ENCODE results near the gene PANX2. TPM values are rescaled to one million over a fixed set of nuclear protein-coding genes. Genes with fewer than 3 reads are reported as not detected.
"Not testable (repeated sequence)": the region's sequence is repeated elsewhere in the genome, so short reads cannot be mapped to it uniquely, and the experiment has no call there.

The PANX2 gene
- total and polyA plus RNA-seq, 5 donors from 2014 or later = not detected

GRCh38 chr22:50161508-50162390, 8.8 kb upstream of the PANX2 start:
- no peaks in the 10 kb centered on the region for H3K9me3 Mint-ChIP-seq
- H3K27ac ChIP-seq (ENCODE audit: insufficient read depth, low read length, poor library complexity, severe bottlenecking) = no peak overlapping the region
- DNase-seq (no peak), ATAC-seq (ENCODE audit: low read depth in 2 of 2) (no peak)
- no peaks in the 10 kb centered on the region for H3K4me1 Mint-ChIP-seq
- no peak overlapping the region for H3K27ac Mint-ChIP-seq
- H3K27me3 Mint-ChIP-seq = peaks cover 13% of the 10 kb centered on the region
- no peaks in the 10 kb centered on the region for H3K36me3 ChIP-seq (ENCODE audit: control insufficient read depth, insufficient read depth, low read length)
- no peak overlapping the region for H3K4me3 ChIP-seq (ENCODE audit: low read depth, low read length)
- no peaks in the 10 kb centered on the region for H3K27me3 ChIP-seq (ENCODE audit: control insufficient read depth, insufficient read depth, low read length)
- H3K9me3 ChIP-seq (ENCODE audit: control insufficient read depth in 2 of 2, low read length in 2 of 2) = no peaks in the 10 kb centered on the region
- no peaks in the 10 kb centered on the region for H3K4me1 ChIP-seq (ENCODE audit: control insufficient read depth, insufficient read depth, low read length, poor library complexity, severe bottlenecking)
- no peak overlapping the region for H3K4me3 Mint-ChIP-seq
- no peaks in the 10 kb centered on the region for H3K36me3 Mint-ChIP-seq

- H3K27ac Mint-ChIP-seq = no peak overlapping the region
- no peaks in the 10 kb centered on the region for H3K9me3 Mint-ChIP-seq
Observed at GRCh38 chr22:50162391-50162956, 8.1 kb upstream of the PANX2 start.

GRCh38 chr22:50165436-50166123, 5.0 kb upstream of the PANX2 start:
- Histone ChIP-seq H3K4me3 (ENCODE audit: low read depth, low read length) (no peak overlapping the region), H3K36me3 (ENCODE audit: control insufficient read depth, insufficient read depth, low read length) (no peaks in the 10 kb centered on the region), H3K27me3 (ENCODE audit: control insufficient read depth, insufficient read depth, low read length) (peaks cover 4% of the 10 kb centered on the region), H3K4me1 (ENCODE audit: control insufficient read depth, insufficient read depth, low read length, poor library complexity, severe bottlenecking) (no peaks in the 10 kb centered on the region), H3K27ac (ENCODE audit: insufficient read depth, low read length, poor library complexity, severe bottlenecking) (no peak overlapping the region), H3K9me3 (ENCODE audit: control insufficient read depth in 2 of 2, low read length in 2 of 2) (no peaks in the 10 kb centered on the region)
- peaks cover 28% of the 10 kb centered on the region for H3K27me3 Mint-ChIP-seq
- H3K4me1 Mint-ChIP-seq = peaks cover 0 to 6% (median 2%) of the 10 kb centered on the region in 4 donors
- no peaks in the 10 kb centered on the region for H3K36me3 Mint-ChIP-seq
- ATAC-seq (ENCODE audit: low read depth in 2 of 2) = no peak
- no peaks in the 10 kb centered on the region for H3K9me3 Mint-ChIP-seq
- H3K4me3 Mint-ChIP-seq = no peak overlapping the region
- H3K27ac Mint-ChIP-seq = no peak overlapping the region
- no peak for DNase-seq

More at GRCh38 chr22:50162391-50162956, 8.1 kb upstream of the PANX2 start:
- no peak overlapping the region for H3K27ac ChIP-seq (ENCODE audit: insufficient read depth, low read length, poor library complexity, severe bottlenecking)
- no peak overlapping the region for H3K4me3 ChIP-seq (ENCODE audit: low read depth, low read length)
- no peak overlapping the region for H3K4me3 Mint-ChIP-seq
- no peaks in the 10 kb centered on the region for H3K4me1 ChIP-seq (ENCODE audit: control insufficient read depth, insufficient read depth, low read length, poor library complexity, severe bottlenecking)
- no peaks in the 10 kb centered on the region for H3K9me3 ChIP-seq (ENCODE audit: control insufficient read depth in 2 of 2, low read length in 2 of 2)
- H3K36me3 ChIP-seq (ENCODE audit: control insufficient read depth, insufficient read depth, low read length) = no peaks in the 10 kb centered on the region
- peaks cover 20% of the 10 kb centered on the region for H3K27me3 Mint-ChIP-seq
- H3K4me1 Mint-ChIP-seq = no peaks in the 10 kb centered on the region
- ATAC-seq (ENCODE audit: low read depth in 2 of 2) (no peak), DNase-seq (no peak)
- H3K36me3 Mint-ChIP-seq = no peaks in the 10 kb centered on the region
- H3K27me3 ChIP-seq (ENCODE audit: control insufficient read depth, insufficient read depth, low read length) = no peaks in the 10 kb centered on the region

- DNase-seq = no peak
- no peaks in the 10 kb centered on the region for H3K9me3 Mint-ChIP-seq
- peaks cover 4% of the 10 kb centered on the region for H3K27me3 ChIP-seq (ENCODE audit: control insufficient read depth, insufficient read depth, low read length)
- peaks cover 45% of the 10 kb centered on the region for H3K27me3 Mint-ChIP-seq
- ATAC-seq (ENCODE audit: low read depth in 2 of 2) = no peak
- H3K4me1 Mint-ChIP-seq = peaks cover 0 to 10% (median 2%) of the 10 kb centered on the region in 4 donors
- H3K4me3 Mint-ChIP-seq = no peak overlapping the region
- no peak overlapping the region for H3K27ac Mint-ChIP-seq
- H3K36me3 Mint-ChIP-seq = no peaks in the 10 kb centered on the region
- H3K27ac ChIP-seq (ENCODE audit: insufficient read depth, low read length, poor library complexity, severe bottlenecking) = no peak overlapping the region
- H3K36me3 ChIP-seq (ENCODE audit: control insufficient read depth, insufficient read depth, low read length) = no peaks in the 10 kb centered on the region
- H3K4me3 ChIP-seq (ENCODE audit: low read depth, low read length) = no peak overlapping the region
- no peaks in the 10 kb centered on the region for H3K9me3 ChIP-seq (ENCODE audit: control insufficient read depth in 2 of 2, low read length in 2 of 2)
- H3K4me1 ChIP-seq (ENCODE audit: control insufficient read depth, insufficient read depth, low read length, poor library complexity, severe bottlenecking) = no peaks in the 10 kb centered on the region
Observed at GRCh38 chr22:50167689-50168489, 2.6 kb upstream of the PANX2 start.

DNA sequence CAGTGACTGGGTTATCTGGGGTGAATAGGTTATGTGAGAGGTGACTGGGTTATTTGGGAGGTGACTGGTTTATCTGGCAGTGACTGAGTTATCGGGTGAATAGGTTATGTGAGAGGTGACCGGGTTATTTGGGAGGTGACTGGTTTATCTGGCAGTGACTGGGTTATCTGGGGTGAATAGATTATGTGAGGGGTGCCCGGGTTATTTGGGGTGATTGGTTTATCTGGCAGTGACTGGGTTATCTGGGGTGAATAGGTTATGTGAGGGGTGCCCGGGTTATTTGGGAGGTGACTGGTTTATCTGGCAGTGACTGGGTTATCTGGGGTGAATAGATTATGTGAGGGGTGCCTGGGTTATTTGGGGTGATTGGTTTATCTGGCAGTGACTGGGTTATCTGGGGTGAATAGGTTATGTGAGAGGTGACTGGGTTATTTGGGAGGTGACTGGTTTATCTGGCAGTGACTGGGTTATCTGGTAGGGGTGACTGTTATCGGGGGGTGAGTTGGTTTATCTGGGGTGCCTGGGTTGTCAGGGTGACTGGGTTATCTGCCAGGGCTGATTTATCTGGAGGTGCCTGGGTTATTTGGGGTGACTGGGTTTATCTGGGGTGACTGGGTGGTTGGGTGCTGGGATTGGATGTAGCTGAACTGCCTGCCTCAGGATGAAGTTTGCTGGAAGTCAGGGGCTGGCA, 1.9 kb upstream of the PANX2 start:
- H3K27me3 ChIP-seq (ENCODE audit: control insufficient read depth, insufficient read depth, low read length); H3K9me3 ChIP-seq (ENCODE audit: control insufficient read depth in 2 of 2, low read length in 2 of 2); H3K27ac ChIP-seq (ENCODE audit: insufficient read depth, low read length, poor library complexity, severe bottlenecking); DNase-seq; H3K36me3 ChIP-seq (ENCODE audit: control insufficient read depth, insufficient read depth, low read length); H3K4me1 Mint-ChIP-seq; H3K36me3 Mint-ChIP-seq; ATAC-seq (ENCODE audit: low read depth in 2 of 2); H3K27ac Mint-ChIP-seq; H3K4me1 ChIP-seq (ENCODE audit: control insufficient read depth, insufficient read depth, low read length, poor library complexity, severe bottlenecking); H3K4me3 ChIP-seq (ENCODE audit: low read depth, low read length); H3K9me3 Mint-ChIP-seq: not testable (repeated sequence)
- Mint-ChIP-seq H3K4me3 (peak overlapping the region; percentile 70 to 92 (median 72)), H3K27me3 (peaks cover 52% of the 10 kb centered on the region)

GRCh38 chr22:50169181-50169759, 1.3 kb upstream of the PANX2 start:
- DNase-seq = no peak
- H3K27ac Mint-ChIP-seq = no peak overlapping the region
- Histone ChIP-seq H3K36me3 (ENCODE audit: control insufficient read depth, insufficient read depth, low read length) (no peaks in the 10 kb centered on the region), H3K4me3 (ENCODE audit: low read depth, low read length) (no peak overlapping the region), H3K4me1 (ENCODE audit: control insufficient read depth, insufficient read depth, low read length, poor library complexity, severe bottlenecking) (no peaks in the 10 kb centered on the region), H3K27me3 (ENCODE audit: control insufficient read depth, insufficient read depth, low read length) (peaks cover 4% of the 10 kb centered on the region), H3K9me3 (ENCODE audit: control insufficient read depth in 2 of 2, low read length in 2 of 2) (no peaks in the 10 kb centered on the region), H3K27ac (ENCODE audit: insufficient read depth, low read length, poor library complexity, severe bottlenecking) (no peak overlapping the region)
- no peak for ATAC-seq (ENCODE audit: low read depth in 2 of 2)
- no peaks in the 10 kb centered on the region for H3K9me3 Mint-ChIP-seq
- H3K4me3 Mint-ChIP-seq = peak overlapping the region; percentile 70 to 92 (median 72)
- H3K4me1 Mint-ChIP-seq = peaks cover 0 to 10% (median 2%) of the 10 kb centered on the region in 4 donors
- H3K36me3 Mint-ChIP-seq = no peaks in the 10 kb centered on the region
- H3K27me3 Mint-ChIP-seq = peaks cover 52% of the 10 kb centered on the region

Data from CD4-positive, CD25-positive, alpha-beta regulatory T cell (primary cell).